Smooth muscle cell (in vitro differentiated cells): Measurements from ENCODE around the gene HS6ST2. TPM values are rescaled to one million over a fixed set of nuclear protein-coding genes. Genes with fewer than 3 reads are reported as not detected.

Source experiments
- DNase-seq: peaks from one replicate; lab custom pipeline; 2025; ENCODE audit not compliant: unreplicated experiment; lab: John Stamatoyannopoulos, UW
- H2AFZ ChIP-seq: fragments of 200-600 bp; sonication (generic); 2 replicates; pipeline ENCODE4 v1.6.0; 2016; ENCODE audit warnings: antibody characterized with exemption, low read depth, mild to moderate bottlenecking
- H3F3A ChIP-seq: fragments of 200-600 bp; sonication (generic); 2 replicates; pipeline ENCODE4 v1.6.0; 2017; ENCODE audit warnings: antibody characterized with exemption, low read depth
- H3K27ac ChIP-seq: fragments of 200-600 bp; sonication (generic); 2 replicates; pipeline ENCODE4 v1.5.1; 2016; ENCODE audit warnings: low read depth, mild to moderate bottlenecking
- H3K27me3 ChIP-seq: fragments of 200-600 bp; sonication (generic); 2 replicates; pipeline ENCODE4 v1.6.1; 2016; ENCODE audit warnings: low read depth, mild to moderate bottlenecking
- H3K36me3 ChIP-seq: fragments of 200-600 bp; sonication (generic); 2 replicates; pipeline ENCODE4 v1.5.1; 2016; ENCODE audit warnings: low read depth
- H3K4me1 ChIP-seq: fragments of 200-600 bp; sonication (generic); 2 replicates; pipeline ENCODE4 v1.5.1; 2016; ENCODE audit warnings: low read depth
- H3K4me2 ChIP-seq: fragments of 200-600 bp; sonication (generic); 2 replicates; pipeline ENCODE4 v1.6.0; 2016; ENCODE audit warnings: mild to moderate bottlenecking
- H3K4me3 ChIP-seq: fragments of 200-600 bp; sonication (generic); 2 replicates; pipeline ENCODE4 v1.5.1; 2016; ENCODE audit warnings: mild to moderate bottlenecking
- H3K79me2 ChIP-seq: fragments of 200-600 bp; sonication (generic); 2 replicates; pipeline ENCODE4 v1.6.0; 2016; ENCODE audit warnings: low read depth, mild to moderate bottlenecking
- H3K9ac ChIP-seq: fragments of 200-600 bp; sonication (generic); 2 replicates; pipeline ENCODE4 v1.6.0; 2016; ENCODE audit warnings: low read depth
- H3K9me3 ChIP-seq: fragments of 200-600 bp; sonication (generic); replicated peaks from 2 replicates; pipeline ENCODE4 v1.5.1; 2016; ENCODE audit warnings: low read depth
- H4K20me1 ChIP-seq: fragments of 200-600 bp; sonication (generic); 2 replicates; pipeline ENCODE4 v1.6.0; 2016; ENCODE audit warnings: low read depth
- WGBS: methylation state at CpG from one replicate; pipeline ENCODE4 v1.1.7; 2016; ENCODE audit warnings: low lambda C conversion rate; 5-methylcytosine and 5-hydroxymethylcytosine counted together
- polyA plus RNA-seq: library from polyadenylated mRNA; unstranded; fragments of >200 nt; fragmentation: Nextera tagmentation; extraction: Ambion mirVana; gene quantifications from 2 replicates; pipeline ENCODE4 v1.2.1, GENCODE V29; 2016
- total RNA-seq: library from RNA; depleted of rRNA; stranded (reverse); fragments of >200 nt; gene quantifications from 2 replicates; pipeline ENCODE4 v1.2.3, GENCODE V29; 2014
- TF ChIP-seq, protein P1 (sequence below): fragments of 200-600 bp; sonication (generic); IDR thresholded peaks from 2 replicates; pipeline ENCODE4 v1.5.1; 2017; ENCODE audit warnings: borderline replicate concordance, mild to moderate bottlenecking, antibody characterized with exemption; ENCODE audit not compliant: insufficient read depth, poor library complexity, severe bottlenecking

HS6ST2 gene
- total and polyA plus RNA-seq, 2 experiments from 2014 or later, result 12.7 to 13.3 TPM

DNA sequence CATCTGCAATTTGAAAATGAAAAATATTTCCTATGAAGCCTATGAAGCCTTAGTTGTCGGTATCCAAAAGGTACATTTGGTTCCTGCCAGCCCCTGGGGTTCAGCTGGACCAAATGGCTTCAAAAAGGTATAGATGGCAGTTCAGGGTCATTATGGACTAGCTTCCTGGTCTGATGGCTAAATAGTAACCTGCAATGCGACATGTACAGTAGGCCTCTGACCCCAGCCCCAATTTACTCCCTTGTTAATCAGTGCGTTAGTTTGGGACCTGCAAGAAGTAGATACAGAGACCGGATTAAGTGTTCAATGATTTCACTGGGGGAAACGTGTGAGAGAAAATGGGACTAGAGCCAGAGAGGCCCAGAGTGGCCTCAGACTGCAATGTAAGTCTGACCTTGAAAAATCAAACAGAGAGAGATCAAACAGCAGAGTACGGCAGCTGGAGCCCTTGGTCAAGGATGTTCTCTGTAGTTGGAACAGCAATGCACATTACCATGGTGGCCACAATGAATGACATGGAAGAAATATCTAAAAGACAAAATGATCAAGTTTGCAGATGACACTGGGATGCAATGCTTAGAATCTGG lies 354.6 kb downstream of the HS6ST2 start:
- Histone ChIP-seq H4K20me1 (no peaks in the 10 kb centered on the region), H3K27me3 (no peaks in the 10 kb centered on the region), H3K9ac (no peak overlapping the region), H3F3A (no peaks in the 10 kb centered on the region), H3K9me3 (no peaks in the 10 kb centered on the region), H3K4me3 (no peak overlapping the region), H2AFZ (no peak overlapping the region), H3K4me1 (no peaks in the 10 kb centered on the region), H3K4me2 (no peak overlapping the region), H3K36me3 (no peaks in the 10 kb centered on the region), H3K79me2 (no peaks in the 10 kb centered on the region), H3K27ac (no peak overlapping the region)
- no peak for DNase-seq
- TF ChIP-seq, protein P1, sequence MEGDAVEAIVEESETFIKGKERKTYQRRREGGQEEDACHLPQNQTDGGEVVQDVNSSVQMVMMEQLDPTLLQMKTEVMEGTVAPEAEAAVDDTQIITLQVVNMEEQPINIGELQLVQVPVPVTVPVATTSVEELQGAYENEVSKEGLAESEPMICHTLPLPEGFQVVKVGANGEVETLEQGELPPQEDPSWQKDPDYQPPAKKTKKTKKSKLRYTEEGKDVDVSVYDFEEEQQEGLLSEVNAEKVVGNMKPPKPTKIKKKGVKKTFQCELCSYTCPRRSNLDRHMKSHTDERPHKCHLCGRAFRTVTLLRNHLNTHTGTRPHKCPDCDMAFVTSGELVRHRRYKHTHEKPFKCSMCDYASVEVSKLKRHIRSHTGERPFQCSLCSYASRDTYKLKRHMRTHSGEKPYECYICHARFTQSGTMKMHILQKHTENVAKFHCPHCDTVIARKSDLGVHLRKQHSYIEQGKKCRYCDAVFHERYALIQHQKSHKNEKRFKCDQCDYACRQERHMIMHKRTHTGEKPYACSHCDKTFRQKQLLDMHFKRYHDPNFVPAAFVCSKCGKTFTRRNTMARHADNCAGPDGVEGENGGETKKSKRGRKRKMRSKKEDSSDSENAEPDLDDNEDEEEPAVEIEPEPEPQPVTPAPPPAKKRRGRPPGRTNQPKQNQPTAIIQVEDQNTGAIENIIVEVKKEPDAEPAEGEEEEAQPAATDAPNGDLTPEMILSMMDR, result no peak
- 79% methylated on average over 6 of the region's 6 CpGs for WGBS

DNA sequence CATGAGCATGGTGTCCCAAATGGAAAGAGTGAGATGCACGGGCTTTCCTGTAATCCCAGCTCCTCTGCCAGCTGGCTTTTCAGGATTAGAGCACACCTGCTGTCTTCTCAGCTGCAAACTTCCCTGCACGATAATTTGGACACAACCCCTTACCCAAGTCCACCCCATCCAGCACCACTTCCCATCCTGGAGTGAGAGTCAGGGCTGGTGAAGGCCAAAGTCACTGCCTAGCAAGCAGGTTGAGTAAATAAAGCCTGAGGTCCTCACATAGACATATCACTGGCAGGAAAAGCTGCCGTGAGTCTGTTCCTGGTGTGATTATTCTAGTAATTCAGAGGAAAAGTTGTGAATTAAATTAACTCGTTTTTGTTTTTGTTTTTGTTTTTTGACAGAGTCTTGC lies 355.7 kb downstream of the HS6ST2 start:
- Histone ChIP-seq H3K4me2 (no peak overlapping the region), H3K27me3 (no peaks in the 10 kb centered on the region), H3K36me3 (no peaks in the 10 kb centered on the region), H2AFZ (no peak overlapping the region), H3K9ac (no peak overlapping the region), H3K79me2 (no peaks in the 10 kb centered on the region), H4K20me1 (no peaks in the 10 kb centered on the region), H3K27ac (no peak overlapping the region), H3K4me3 (no peak overlapping the region), H3K9me3 (no peaks in the 10 kb centered on the region), H3K4me1 (no peaks in the 10 kb centered on the region), H3F3A (no peaks in the 10 kb centered on the region)
- no peak for DNase-seq
- 71% methylated on average over 4 of the region's 4 CpGs for WGBS
- TF ChIP-seq, protein P1, result no peak

DNA sequence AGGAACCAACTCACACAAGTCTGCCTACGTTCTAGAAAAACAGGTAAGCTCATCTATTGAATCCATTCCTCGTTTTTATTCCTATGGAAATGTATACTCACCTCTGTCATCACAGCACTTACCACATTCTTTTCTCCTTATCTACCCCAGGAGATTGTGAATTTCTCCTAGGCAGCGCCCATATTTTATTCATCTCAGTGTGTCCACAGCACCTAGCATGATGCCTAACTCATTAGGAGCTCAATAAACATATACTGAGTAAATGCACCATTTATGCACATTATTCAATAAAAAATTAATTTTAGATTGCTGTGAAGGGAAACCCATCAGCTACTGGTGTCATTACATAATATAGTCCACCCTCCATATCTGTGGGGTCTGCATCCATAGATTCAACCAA lies 363.4 kb downstream of the HS6ST2 start:
- Histone ChIP-seq H2AFZ (no peak overlapping the region), H3K9ac (no peak overlapping the region), H3K4me1 (no peaks in the 10 kb centered on the region), H3K9me3 (no peaks in the 10 kb centered on the region), H3K36me3 (no peaks in the 10 kb centered on the region), H3K79me2 (no peaks in the 10 kb centered on the region), H3K4me2 (no peak overlapping the region), H3K4me3 (no peak overlapping the region), H3F3A (no peaks in the 10 kb centered on the region), H4K20me1 (no peaks in the 10 kb centered on the region), H3K27me3 (no peaks in the 10 kb centered on the region), H3K27ac (no peak overlapping the region)
- TF ChIP-seq, protein P1, result no peak
- WGBS, result 59% methylated on average over 3 of the region's 3 CpGs
- DNase-seq, result no peak

DNA sequence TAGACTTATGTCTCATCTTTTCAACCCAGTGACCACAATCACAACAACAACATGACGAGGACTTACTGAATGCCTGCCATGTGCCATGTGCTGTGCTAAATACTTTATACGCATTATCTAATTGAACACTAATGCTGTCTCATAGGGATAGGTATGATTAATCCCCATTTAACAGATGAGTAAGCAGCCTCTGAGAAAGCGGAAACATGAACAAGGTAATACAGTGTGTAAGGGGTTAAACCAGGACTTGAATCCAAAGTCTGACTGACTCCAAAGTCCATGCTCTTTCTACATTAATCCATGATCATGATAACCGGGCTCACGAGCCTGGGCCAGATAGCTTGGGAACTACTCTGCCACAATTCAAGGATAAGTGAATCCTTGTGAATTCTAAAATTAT lies 364.3 kb downstream of the HS6ST2 start:
- no peaks in the 10 kb centered on the region for H3K79me2 ChIP-seq
- no peak for DNase-seq
- H2AFZ ChIP-seq, result no peak overlapping the region
- no peaks in the 10 kb centered on the region for H3K4me1 ChIP-seq
- no peaks in the 10 kb centered on the region for H3K36me3 ChIP-seq
- no peaks in the 10 kb centered on the region for H4K20me1 ChIP-seq
- no peaks in the 10 kb centered on the region for H3K27me3 ChIP-seq
- no peak overlapping the region for H3K9ac ChIP-seq
- H3K27ac ChIP-seq, result no peak overlapping the region
- 71% methylated on average over 5 of the region's 5 CpGs for WGBS
- H3K4me3 ChIP-seq, result no peak overlapping the region
- no peaks in the 10 kb centered on the region for H3F3A ChIP-seq
- H3K9me3 ChIP-seq, result no peaks in the 10 kb centered on the region
- TF ChIP-seq, protein P1, result no peak
- no peak overlapping the region for H3K4me2 ChIP-seq
